Epithelial cell of prostate (primary cell): Measurements from ENCODE around the gene DCST1.

Source experiments
- DNase-seq: peaks from one replicate; pipeline ENCODE4 v3.0.0-alpha.2; 2011; ENCODE audit warnings: low read depth, low spot score
- H3K27ac ChIP-seq: fragments of 450-650 bp; 2 replicates; pipeline ENCODE4 v1.5.1; 2017; ENCODE audit warnings: mild to moderate bottlenecking

DCST1 gene

GRCh38 chr1:155012026-155012546 lies 21.5 kb upstream of the DCST1 start:
- peak overlapping the region; percentile 46 for H3K27ac ChIP-seq
- no peak for DNase-seq

DNA sequence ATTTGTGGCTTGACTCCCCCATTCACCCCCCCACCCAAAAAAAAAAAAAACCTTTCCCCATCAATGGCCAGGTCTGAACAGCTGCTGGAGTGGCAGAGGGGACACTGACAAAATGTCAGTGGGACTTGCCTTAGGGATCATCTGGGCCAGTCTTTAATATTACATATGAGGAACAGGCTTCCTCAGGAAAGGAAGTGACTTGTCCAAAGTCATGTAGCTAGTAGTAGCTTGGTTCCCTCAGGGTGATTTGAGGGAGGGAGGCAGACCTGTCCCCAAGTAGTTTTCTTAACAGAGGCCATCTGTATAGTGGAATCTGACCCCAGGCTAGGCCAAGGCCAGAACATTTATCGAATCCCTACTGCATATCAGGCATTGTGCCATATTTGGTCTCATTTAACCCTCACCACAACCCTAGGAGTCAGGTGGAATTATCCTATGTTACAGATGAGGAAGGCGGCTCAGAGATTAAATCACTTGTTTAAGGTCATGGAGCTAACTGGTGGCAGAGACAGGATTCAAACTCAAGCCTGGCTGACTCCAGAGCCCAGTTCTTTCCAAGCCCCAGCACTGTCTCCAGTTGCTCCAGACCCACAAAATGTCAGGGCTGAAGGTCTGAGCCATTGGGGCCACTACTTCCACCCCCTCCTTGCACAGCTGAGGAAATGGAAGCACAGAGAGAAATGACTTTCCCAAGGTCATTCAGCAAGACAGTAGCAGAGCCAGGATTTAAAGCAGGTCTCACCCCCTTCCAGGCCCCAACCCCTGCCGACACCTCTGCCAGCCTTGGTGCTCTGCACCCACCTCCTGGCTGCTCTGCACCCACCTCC lies 20.6 kb upstream of the DCST1 start:
- no peak for DNase-seq
- H3K27ac ChIP-seq, result peak overlapping the region; percentile 46

DNA sequence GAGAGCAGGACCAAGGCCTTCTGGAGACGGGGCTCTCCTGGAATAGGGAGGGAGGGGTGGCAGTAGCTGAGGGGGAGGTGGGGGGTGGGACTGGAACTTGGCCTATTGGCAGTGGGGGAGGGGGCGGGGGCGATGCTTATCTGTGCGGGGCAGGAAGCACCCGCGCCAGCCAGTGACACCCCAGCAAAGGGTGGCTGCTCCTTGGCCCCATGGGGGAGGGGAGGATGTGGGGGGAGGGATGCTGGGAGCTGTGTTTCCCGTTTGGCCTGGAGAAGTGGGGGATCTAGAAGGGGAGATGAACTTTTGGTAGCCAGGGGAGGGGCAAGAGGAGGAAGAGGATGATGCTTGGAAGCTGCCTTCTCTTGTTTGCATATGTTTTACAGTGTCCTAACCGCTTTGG lies 20.0 kb upstream of the DCST1 start:
- DNase-seq, result no peak
- peak overlapping the region; percentile 46 for H3K27ac ChIP-seq

- peak overlapping the region; percentile 81 for H3K27ac ChIP-seq
These were observed 18.7 kb upstream of the DCST1 start for GRCh38 chr1:155014709-155015508.

GRCh38 chr1:155015527-155016230 lies 17.9 kb upstream of the DCST1 start:
- no peak for DNase-seq
- peak overlapping the region; percentile 81 for H3K27ac ChIP-seq

More at GRCh38 chr1:155014709-155015508, 18.7 kb upstream of the DCST1 start:
- DNase-seq, result no peak

- peak overlapping the region; percentile 81 for H3K27ac ChIP-seq
- DNase-seq, result no peak
These were observed 17.3 kb upstream of the DCST1 start for GRCh38 chr1:155016231-155016831.

DNA sequence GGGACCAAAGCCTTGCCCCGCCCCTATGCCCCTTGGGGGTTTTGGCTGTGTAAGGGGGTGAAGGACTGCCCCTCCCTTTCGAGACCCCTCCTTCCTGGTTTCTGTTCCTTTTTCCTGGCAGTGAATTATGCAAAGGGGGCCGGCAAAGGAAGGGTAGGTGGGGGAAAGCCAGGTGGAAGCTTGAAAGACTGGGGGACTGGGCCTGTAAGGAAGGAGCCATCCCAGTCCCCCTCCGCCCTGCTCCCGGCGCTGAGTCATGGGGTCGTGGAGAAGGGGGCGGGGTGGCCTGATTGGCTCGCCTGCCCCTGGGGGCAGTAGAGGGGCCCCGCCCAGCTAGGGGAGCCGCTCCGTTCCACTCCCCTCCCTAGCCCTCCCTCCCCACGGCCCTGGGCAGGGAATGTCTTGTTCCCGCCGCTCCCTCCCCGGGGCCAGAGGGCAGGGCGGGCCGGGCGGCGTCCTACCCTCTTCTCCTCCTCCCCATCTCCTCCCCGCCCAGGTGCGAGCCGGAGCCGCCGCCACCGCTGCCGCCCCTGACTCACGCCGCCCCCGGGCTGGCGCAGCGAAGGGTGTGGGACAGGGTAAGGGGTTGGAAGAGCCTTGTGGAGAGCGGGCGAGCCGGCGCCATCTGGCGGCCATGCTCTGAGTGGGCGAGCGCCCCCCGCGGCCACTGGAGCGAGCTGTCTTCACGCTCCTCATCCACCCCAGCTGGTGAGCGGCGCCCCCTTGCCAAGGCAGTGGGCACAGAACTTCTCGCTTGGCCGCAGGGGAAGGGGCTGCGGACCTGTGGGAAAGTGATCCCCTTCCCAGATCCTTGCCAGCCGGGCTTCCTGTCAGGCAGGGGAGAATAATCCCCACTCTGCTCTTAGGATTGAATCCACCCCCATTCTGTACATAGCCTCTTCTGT lies 16.3 kb upstream of the DCST1 start:
- peak; percentile 77 for DNase-seq
- peak overlapping the region; percentile 81 for H3K27ac ChIP-seq

GRCh38 chr1:155017946-155018316 lies 15.7 kb upstream of the DCST1 start:
- H3K27ac ChIP-seq, result peak overlapping the region; percentile 81
- no peak for DNase-seq

DNA sequence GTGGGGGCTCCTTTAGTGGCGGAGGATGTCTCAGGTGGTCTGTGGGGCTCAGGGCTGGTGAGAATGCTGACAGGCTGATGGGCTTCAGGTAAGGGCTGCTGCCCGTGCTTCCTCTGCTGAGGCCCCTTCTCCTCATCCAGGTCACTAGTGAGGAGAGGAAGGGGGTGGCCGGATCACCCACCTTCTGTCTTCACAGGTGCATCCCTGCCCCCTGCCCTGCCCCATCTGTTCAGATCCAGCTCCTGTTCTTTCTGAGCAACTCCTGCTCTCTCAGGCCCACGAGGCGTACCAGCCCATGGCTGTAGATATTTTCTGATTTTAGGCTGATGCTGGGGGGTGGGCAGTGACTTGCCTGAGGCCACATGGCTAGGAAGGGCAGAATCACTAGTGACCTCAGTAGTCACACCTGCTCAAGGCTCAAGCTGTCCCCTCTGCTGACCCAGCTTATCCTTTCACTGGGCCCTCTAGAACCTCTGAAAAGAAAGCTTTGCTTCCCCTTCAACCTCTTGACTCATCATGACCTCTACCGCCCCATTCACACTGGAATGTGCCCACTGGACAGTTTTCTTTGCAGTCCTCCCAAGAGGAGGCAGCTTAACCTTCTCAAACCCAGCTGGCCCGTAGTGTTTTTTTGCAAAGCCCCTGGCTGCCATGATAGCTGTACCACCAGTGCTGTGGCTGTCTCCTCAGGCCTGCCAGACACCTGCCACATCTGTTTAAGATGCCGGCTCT lies 14.8 kb upstream of the DCST1 start:
- H3K27ac ChIP-seq, result peak overlapping the region; percentile 81
- DNase-seq, result no peak

GRCh38 chr1:155019377-155020245 lies 14.0 kb upstream of the DCST1 start:
- DNase-seq, result no peak
- no peak overlapping the region for H3K27ac ChIP-seq

- DNase-seq, result no peak
- peak overlapping the region; percentile 13 for H3K27ac ChIP-seq
These were observed 11.3 kb upstream of the DCST1 start for GRCh38 chr1:155022136-155022926.

GRCh38 chr1:155022927-155023236 lies 10.7 kb upstream of the DCST1 start:
- H3K27ac ChIP-seq, result peak overlapping the region; percentile 13
- DNase-seq, result no peak

- DNase-seq, result no peak
- H3K27ac ChIP-seq, result no peak overlapping the region
These were observed 10.0 kb upstream of the DCST1 start for GRCh38 chr1:155023627-155024026.

- no peak overlapping the region for H3K27ac ChIP-seq
- DNase-seq, result no peak
These were observed 9.3 kb upstream of the DCST1 start for GRCh38 chr1:155024315-155024714.

- H3K27ac ChIP-seq, result no peak overlapping the region
- no peak for DNase-seq
These were observed 7.5 kb upstream of the DCST1 start for GRCh38 chr1:155026154-155026553.

DNA sequence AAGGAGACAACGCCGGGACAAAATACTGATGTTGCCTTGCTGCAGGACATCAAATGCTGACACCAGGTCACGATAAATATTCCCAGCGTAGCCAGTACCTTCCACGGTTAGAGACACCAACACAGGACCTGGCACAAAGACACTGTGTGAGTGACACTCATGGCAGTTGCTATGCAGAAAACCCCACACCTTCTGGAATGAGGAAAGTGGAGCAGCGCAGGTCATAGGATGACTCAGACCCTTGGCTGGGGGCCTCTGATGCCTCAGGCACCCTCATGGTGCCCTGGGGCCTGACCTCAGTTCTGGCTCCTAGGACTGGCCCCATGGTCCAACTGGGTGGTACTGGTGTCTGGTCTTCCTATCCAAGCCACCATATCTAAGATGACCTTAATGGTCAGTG lies 7.0 kb upstream of the DCST1 start:
- DNase-seq, result no peak
- no peak overlapping the region for H3K27ac ChIP-seq
